K562 (cell line): ENCODE results near the gene CDC42SE2. TPM values are rescaled to one million over a fixed set of nuclear protein-coding genes. Genes with fewer than 3 reads are reported as not detected.
A peak's percentile ranks its signal among the peaks of the same experiment; 100 is the strongest.

ENCODE experiments used
- BRCA1 ChIP-seq, 2 experiments: fragments of 450-650 bp in 1 of 2; sonication (generic) in 1 of 2; formaldehyde crosslinking in 1 of 2; IDR thresholded peaks; 2 replicates each; pipeline versions ENCODE4 v1.5.0 to v1.6.1; 2017 to 2020; ENCODE audit warnings: mild to moderate bottlenecking in 1 of 2, missing genetic modification reagents in 1 of 2
- BRD9 ChIP-seq: fragments of 450-650 bp; IDR thresholded peaks from 2 replicates; pipeline ENCODE4 v1.6.1; 2018; ENCODE audit warnings: low read depth; ENCODE audit not compliant: partially characterized antibody
- DIDO1 ChIP-seq: fragments of 450-650 bp; IDR thresholded peaks from 2 replicates; pipeline ENCODE4 v1.6.1; 2016; ENCODE audit warnings: low read depth, missing biosample characterization, missing genetic modification characterization
- ETS2 ChIP-seq: IDR thresholded peaks from 2 replicates; pipeline ENCODE4 v1.6.1; 2016; ENCODE audit warnings: borderline replicate concordance, missing genetic modification characterization, mild to moderate bottlenecking, moderate library complexity, missing compliant biosample characterization; ENCODE audit not compliant: poor library complexity, severe bottlenecking
- FOS ChIP-seq: IDR thresholded peaks from 3 replicates; pipeline ENCODE4 v1.6.1; 2011; ENCODE audit not compliant: insufficient read length; ENCODE audit errors: extremely low read depth
- HIVEP1 ChIP-seq: fragments of 250-450 bp; sonication (Bioruptor Pico); IDR thresholded peaks from 2 replicates; pipeline ENCODE4 v1.4.0; 2020; ENCODE audit warnings: mild to moderate bottlenecking
- HOXB6 ChIP-seq: fragments of 250-450 bp; sonication (Bioruptor Pico); IDR thresholded peaks from 2 replicates; pipeline ENCODE4 v1.5.1; 2022; ENCODE audit warnings: mild to moderate bottlenecking, borderline replicate concordance
- ID3 ChIP-seq, 2 experiments: fragments of 250-450 bp in 1 of 2; fragments of 450-650 bp in 1 of 2; sonication (Bioruptor Pico) in 1 of 2; IDR thresholded peaks; 2 replicates each; pipeline versions ENCODE4 v1.6.1 to v1.8.0; 2016 to 2021; ENCODE audit warnings: mild to moderate bottlenecking in 2 of 2, moderate library complexity in 2 of 2, missing compliant biosample characterization in 1 of 2, missing genetic modification characterization in 1 of 2
- KLF1 ChIP-seq: fragments of 450-650 bp; IDR thresholded peaks from 2 replicates; pipeline ENCODE4 v1.6.1; 2016; ENCODE audit warnings: missing genetic modification characterization, missing compliant biosample characterization
- LARP7 ChIP-seq: fragments of 450-650 bp; IDR thresholded peaks from 2 replicates; pipeline ENCODE4 v1.6.1; 2016
- MECOM ChIP-seq: fragments of 250-450 bp; sonication (Bioruptor Pico); IDR thresholded peaks from 2 replicates; pipeline ENCODE4 v1.8.0; 2022; ENCODE audit warnings: inconsistent platforms
- MEF2D ChIP-seq: conservative IDR thresholded peaks from 2 replicates; pipeline ENCODE4 v1.6.1; 2016; ENCODE audit warnings: low read depth, missing genetic modification characterization, missing compliant biosample characterization
- NFRKB ChIP-seq: fragments of 450-650 bp; IDR thresholded peaks from 2 replicates; pipeline ENCODE4 v1.6.1; 2016; ENCODE audit warnings: low read depth
- PKNOX1 ChIP-seq: fragments of 450-650 bp; IDR thresholded peaks from 2 replicates; pipeline ENCODE4 v1.6.1; 2016
- RCOR1 ChIP-seq, 2 experiments: IDR thresholded peaks; 2 replicates each; pipeline ENCODE4 v1.6.1; 2012; ENCODE audit warnings: low read depth in 2 of 2, low read length in 2 of 2, borderline replicate concordance in 1 of 2, improper control_type of control experiment in 1 of 2
- SIN3A ChIP-seq, 2 experiments: fragments of 150-350 bp in 1 of 2; IDR thresholded peaks; 2 replicates each; pipeline ENCODE4 v1.6.1; 2011 to 2016; ENCODE audit warnings: borderline replicate concordance in 2 of 2, low read depth in 2 of 2, low read length in 2 of 2, mild to moderate bottlenecking in 2 of 2, moderate library complexity in 2 of 2; ENCODE audit not compliant: control insufficient read depth in 1 of 2
- SREBF2 ChIP-seq: sonication (generic); formaldehyde crosslinking; IDR thresholded peaks from 2 replicates; pipeline ENCODE4 v1.4.0; 2020; ENCODE audit warnings: mild to moderate bottlenecking, missing genetic modification reagents
- YY1 ChIP-seq, 3 experiments: IDR thresholded peaks; 2 replicates each; pipeline ENCODE4 v1.6.1; 2011; ENCODE audit warnings: low read length in 2 of 3, mild to moderate bottlenecking in 2 of 3, moderate library complexity in 2 of 3, borderline replicate concordance in 1 of 3, control low read depth in 1 of 3, low read depth in 1 of 3; ENCODE audit not compliant: insufficient read depth in 3 of 3, insufficient replicate concordance in 2 of 3, control insufficient read depth in 1 of 3, insufficient read length in 1 of 3; ENCODE audit errors: extremely low read depth in 1 of 3
- ZBTB1 ChIP-seq: sonication (generic); formaldehyde crosslinking; IDR thresholded peaks from 2 replicates; pipeline ENCODE4 v1.8.1; 2023; ENCODE audit warnings: missing genetic modification reagents, low read depth, mild to moderate bottlenecking, borderline replicate concordance
- ZFP1 ChIP-seq: fragments of 450-650 bp; formaldehyde crosslinking; IDR thresholded peaks from 2 replicates; pipeline ENCODE4 v1.4.0; 2020; ENCODE audit warnings: mild to moderate bottlenecking, mixed read lengths
- ZFP36 ChIP-seq: fragments of 150-350 bp; IDR thresholded peaks from 2 replicates; pipeline ENCODE4 v1.6.1; 2018; ENCODE audit warnings: low read length, low read depth; ENCODE audit not compliant: partially characterized antibody
- ZNF124 ChIP-seq: sonication (generic); formaldehyde crosslinking; IDR thresholded peaks from 2 replicates; pipeline ENCODE4 v1.8.1; 2022; ENCODE audit warnings: missing genetic modification reagents
- ZNF23 ChIP-seq: fragments of 250-450 bp; sonication (Bioruptor Pico); IDR thresholded peaks from 2 replicates; pipeline ENCODE4 v1.4.0; 2020; ENCODE audit warnings: mild to moderate bottlenecking
- ZNF75A ChIP-seq: fragments of 450-650 bp; formaldehyde crosslinking; IDR thresholded peaks from 2 replicates; pipeline ENCODE4 v1.4.0; 2020; ENCODE audit warnings: mild to moderate bottlenecking
- polyA plus RNA-seq, 8 experiments: library from polyadenylated mRNA; depleted of rRNA in 4 of 8; stranded (reverse) in 5 of 8; unstranded in 3 of 8; fragments of >200 nt; fragmentation: Nextera tagmentation in 2 of 8; fragmentation: Illumina TruSeq in 1 of 8; extraction: Ambion mirVana in 2 of 8; extraction: Trizol in 1 of 8; gene quantifications; 2 replicates each; pipeline versions ENCODE4 v1.2.1 to v1.2.3, GENCODE V29; 2011 to 2014; ENCODE audit warnings: inconsistent platforms in 1 of 8, missing spikeins in 1 of 8
- total RNA-seq, 7 experiments: library from RNA; depleted of rRNA in 6 of 7; stranded (reverse); fragments of >200 nt in 6 of 7; fragmentation: Illumina TruSeq in 2 of 7; extraction: Trizol in 2 of 7; gene quantifications; 2 replicates each; pipeline versions ENCODE4 v1.2.1 to v1.2.3, GENCODE V29; 2011 to 2021; ENCODE audit warnings: low replicate concordance in 1 of 7
- TF ChIP-seq, protein P1 (sequence below): fragments of 450-650 bp; IDR thresholded peaks from 2 replicates; pipeline ENCODE4 v1.6.1; 2016; ENCODE audit warnings: antibody characterized with exemption

Gene CDC42SE2
- total and polyA plus RNA-seq, 9 of the 15 experiments (the other 6 are each of a cell fraction or from before 2014, with no cell fraction given), result 24.8 to 44.3 (median 32.7) TPM

DNA sequence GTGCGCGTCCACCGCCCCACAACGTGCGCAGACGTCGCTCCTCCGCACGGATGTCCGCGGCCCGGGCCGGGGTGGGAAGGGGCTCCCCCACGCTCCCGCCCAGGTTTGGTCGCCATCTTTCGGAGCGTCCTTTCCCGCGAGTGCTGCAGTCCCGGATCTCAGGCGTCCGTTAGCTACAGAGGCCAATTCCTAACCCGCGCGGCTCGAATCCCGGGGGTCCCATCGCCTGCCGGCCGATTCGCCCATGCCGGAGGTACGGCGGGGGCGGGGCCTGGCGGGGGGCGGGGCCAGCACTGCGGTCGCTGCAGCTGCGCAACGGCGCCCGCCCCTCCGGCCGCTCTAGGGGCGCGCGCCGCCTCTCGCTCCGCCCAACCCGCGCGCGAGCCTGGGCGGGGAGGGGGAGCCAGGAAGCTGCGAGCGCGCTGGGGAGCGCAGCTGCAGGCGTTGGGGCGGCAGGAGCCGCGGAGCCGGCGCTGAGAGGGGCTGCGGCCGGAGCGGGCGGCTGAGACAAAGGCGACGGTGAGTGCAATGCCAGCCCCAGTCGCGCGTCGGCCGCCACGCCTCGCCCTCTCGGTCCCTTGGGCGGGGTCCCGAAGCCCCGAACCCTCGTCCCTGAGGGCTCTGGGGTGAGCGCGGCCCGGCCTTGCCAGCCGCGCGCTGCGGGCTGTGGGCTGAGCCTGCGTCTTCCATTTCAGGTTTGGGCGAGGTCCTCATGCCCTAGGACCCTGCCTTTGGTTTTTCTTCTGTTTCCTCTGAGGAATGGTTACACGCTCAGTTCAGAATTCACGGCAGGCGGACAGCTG lies at the start of gene CDC42SE2 (continued):
- TF ChIP-seq ZBTB1 (CRISPR knock-in tag) (peak; percentile 60; the same call in 1 of the 2 replicates), PKNOX1 (no peak), ZNF23 (no peak), SREBF2 (CRISPR knock-in tag) (no peak), HOXB6 (CRISPR knock-in tag) (no peak), ETS2 (tag) (no peak), MECOM (no peak), ZFP36 (no peak), BRD9 (no peak), DIDO1 (tag) (no peak), KLF1 (no peak), MEF2D (tag) (no peak), YY1 (IDR thresholded peaks at IDR 0.05; ENCODE audit: borderline replicate concordance in 1 of 3, control insufficient read depth in 1 of 3, extremely low read depth in 1 of 3, insufficient read depth in 3 of 3, insufficient read length in 1 of 3, insufficient replicate concordance in 2 of 3, low read depth in 1 of 3, low read length in 2 of 3) (peak; percentile 61 to 88 (median 86)), ZNF124 (CRISPR knock-in tag) (no peak), RCOR1 (IDR thresholded peaks at IDR 0.05; ENCODE audit: borderline replicate concordance in 1 of 2, low read depth in 2 of 2, low read length in 2 of 2) (no peak), ID3 (CRISPR knock-in tag; IDR thresholded peaks at IDR 0.05) (no peak), ID3 (tag; IDR thresholded peaks at IDR 0.05) (no peak), FOS (no peak), ZFP1 (CRISPR knock-in tag) (no peak), BRCA1 (IDR thresholded peaks at IDR 0.05) (no peak), BRCA1 (CRISPR knock-in tag; IDR thresholded peaks at IDR 0.05) (no peak), NFRKB (no peak), LARP7 (no peak), ZNF75A (no peak), SIN3A (IDR thresholded peaks at IDR 0.05; ENCODE audit: borderline replicate concordance in 2 of 2, control insufficient read depth in 1 of 2, low read depth in 2 of 2, low read length in 2 of 2) (peak; percentile 49 to 64; a peak in 2 of 4 replicates), HIVEP1 (no peak)
- TF ChIP-seq, protein P1, sequence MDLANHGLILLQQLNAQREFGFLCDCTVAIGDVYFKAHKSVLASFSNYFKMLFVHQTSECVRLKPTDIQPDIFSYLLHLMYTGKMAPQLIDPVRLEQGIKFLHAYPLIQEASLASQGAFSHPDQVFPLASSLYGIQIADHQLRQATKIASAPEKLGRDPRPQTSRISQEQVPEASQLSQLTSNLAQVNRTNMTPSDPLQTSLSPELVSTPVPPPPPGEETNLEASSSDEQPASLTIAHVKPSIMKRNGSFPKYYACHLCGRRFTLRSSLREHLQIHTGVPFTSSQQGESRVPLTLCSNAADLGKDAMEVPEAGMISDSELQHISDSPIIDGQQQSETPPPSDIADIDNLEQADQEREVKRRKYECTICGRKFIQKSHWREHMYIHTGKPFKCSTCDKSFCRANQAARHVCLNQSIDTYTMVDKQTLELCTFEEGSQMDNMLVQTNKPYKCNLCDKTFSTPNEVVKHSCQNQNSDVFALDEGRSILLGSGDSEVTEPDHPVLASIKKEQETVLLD, result no peak
